ENCODE data around the gene FAM120B.

Gene FAM120B

GRCh38 chr6:170421921-170422320, 115.4 kb downstream of the FAM120B start:
- DNase-seq (ENCODE audit: low spot score), result no peak

GRCh38 chr6:170423030-170423429, 116.5 kb downstream of the FAM120B start:
- peak; percentile 60 for DNase-seq (ENCODE audit: low spot score)
- no peak for TF ChIP-seq CTCF (IDR thresholded peaks at IDR 0.05; ENCODE audit: extremely low read depth, missing control alignments)

More at GRCh38 chr6:170421921-170422320, 115.4 kb downstream of the FAM120B start:
- no peak for TF ChIP-seq CTCF (IDR thresholded peaks at IDR 0.05; ENCODE audit: extremely low read depth, missing control alignments)

- no peak for TF ChIP-seq CTCF (IDR thresholded peaks at IDR 0.05; ENCODE audit: extremely low read depth, missing control alignments)
- DNase-seq (ENCODE audit: low spot score), result no peak
Measured at GRCh38 chr6:170423814-170424603, 117.5 kb downstream of the FAM120B start.

- TF ChIP-seq CTCF (IDR thresholded peaks at IDR 0.05; ENCODE audit: extremely low read depth, missing control alignments), result no peak
- DNase-seq (ENCODE audit: low spot score), result no peak
Measured at GRCh38 chr6:170424604-170425126, 118.1 kb downstream of the FAM120B start.

GRCh38 chr6:170429450-170429849, 122.9 kb downstream of the FAM120B start:
- no peak for TF ChIP-seq CTCF (IDR thresholded peaks at IDR 0.05; ENCODE audit: extremely low read depth, missing control alignments)

GRCh38 chr6:170433163-170434116, 126.9 kb downstream of the FAM120B start:
- no peak for TF ChIP-seq CTCF (IDR thresholded peaks at IDR 0.05; ENCODE audit: extremely low read depth, missing control alignments)
- no peak for DNase-seq (ENCODE audit: low spot score)

More at GRCh38 chr6:170429450-170429849, 122.9 kb downstream of the FAM120B start:
- DNase-seq (ENCODE audit: low spot score), result no peak

Data from GM20000 (cell line).